ENCODE results near the gene CFAP97D2.

DNA sequence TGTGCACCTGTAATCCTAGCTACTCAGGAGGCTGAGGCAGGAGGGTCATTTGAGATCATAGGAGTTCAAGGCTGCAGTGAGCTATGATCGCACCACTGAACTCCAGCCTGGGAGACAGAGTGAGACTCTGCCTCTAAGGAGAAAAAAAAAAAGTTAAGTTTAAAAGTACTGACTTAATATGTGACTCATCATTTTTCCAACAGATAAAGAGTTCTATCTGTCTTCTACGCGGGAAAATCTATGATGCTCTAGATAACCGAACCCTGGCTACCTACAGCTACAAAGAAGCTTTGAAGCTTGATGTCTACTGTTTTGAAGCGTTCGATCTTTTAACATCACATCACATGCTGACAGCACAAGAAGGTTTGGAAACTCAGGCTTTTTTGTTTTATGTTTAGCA is 62.9 kb downstream of the CFAP97D2 start:
- TF ChIP-seq TCF7 (CRISPR knock-in tag; IDR thresholded peaks at IDR 0.05; ENCODE audit: low read depth), result no peak
- TF ChIP-seq, protein P1, sequence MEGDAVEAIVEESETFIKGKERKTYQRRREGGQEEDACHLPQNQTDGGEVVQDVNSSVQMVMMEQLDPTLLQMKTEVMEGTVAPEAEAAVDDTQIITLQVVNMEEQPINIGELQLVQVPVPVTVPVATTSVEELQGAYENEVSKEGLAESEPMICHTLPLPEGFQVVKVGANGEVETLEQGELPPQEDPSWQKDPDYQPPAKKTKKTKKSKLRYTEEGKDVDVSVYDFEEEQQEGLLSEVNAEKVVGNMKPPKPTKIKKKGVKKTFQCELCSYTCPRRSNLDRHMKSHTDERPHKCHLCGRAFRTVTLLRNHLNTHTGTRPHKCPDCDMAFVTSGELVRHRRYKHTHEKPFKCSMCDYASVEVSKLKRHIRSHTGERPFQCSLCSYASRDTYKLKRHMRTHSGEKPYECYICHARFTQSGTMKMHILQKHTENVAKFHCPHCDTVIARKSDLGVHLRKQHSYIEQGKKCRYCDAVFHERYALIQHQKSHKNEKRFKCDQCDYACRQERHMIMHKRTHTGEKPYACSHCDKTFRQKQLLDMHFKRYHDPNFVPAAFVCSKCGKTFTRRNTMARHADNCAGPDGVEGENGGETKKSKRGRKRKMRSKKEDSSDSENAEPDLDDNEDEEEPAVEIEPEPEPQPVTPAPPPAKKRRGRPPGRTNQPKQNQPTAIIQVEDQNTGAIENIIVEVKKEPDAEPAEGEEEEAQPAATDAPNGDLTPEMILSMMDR (IDR thresholded peaks at IDR 0.05), result no peak
- TF ChIP-seq, protein P2, sequence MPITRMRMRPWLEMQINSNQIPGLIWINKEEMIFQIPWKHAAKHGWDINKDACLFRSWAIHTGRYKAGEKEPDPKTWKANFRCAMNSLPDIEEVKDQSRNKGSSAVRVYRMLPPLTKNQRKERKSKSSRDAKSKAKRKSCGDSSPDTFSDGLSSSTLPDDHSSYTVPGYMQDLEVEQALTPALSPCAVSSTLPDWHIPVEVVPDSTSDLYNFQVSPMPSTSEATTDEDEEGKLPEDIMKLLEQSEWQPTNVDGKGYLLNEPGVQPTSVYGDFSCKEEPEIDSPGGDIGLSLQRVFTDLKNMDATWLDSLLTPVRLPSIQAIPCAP (CRISPR knock-in tag; IDR thresholded peaks at IDR 0.05), result no peak
- TF ChIP-seq RELA (CRISPR knock-in tag; IDR thresholded peaks at IDR 0.05; ENCODE audit: borderline replicate concordance), result no peak
- no peak for TF ChIP-seq TEAD4 (CRISPR knock-in tag; IDR thresholded peaks at IDR 0.05)
- TF ChIP-seq MYBL2 (CRISPR knock-in tag; IDR thresholded peaks at IDR 0.05), result no peak
- TF ChIP-seq JUN (CRISPR knock-in tag; IDR thresholded peaks at IDR 0.05), result no peak
- no peak for TF ChIP-seq ZNF138 (CRISPR knock-in tag; conservative IDR thresholded peaks at IDR 0.05)
- TF ChIP-seq ZNF416 (CRISPR knock-in tag; IDR thresholded peaks at IDR 0.05), result no peak
- TF ChIP-seq SP1 (CRISPR knock-in tag; conservative IDR thresholded peaks at IDR 0.05), result no peak

Measured in WTC11 (cell line).